Glutamatergic neuron (in vitro differentiated cells): Measurements from ENCODE around the gene THY1. TPM values are rescaled to one million over a fixed set of nuclear protein-coding genes. Genes with fewer than 3 reads are reported as not detected.
"Not testable (repeated sequence)": the region's sequence is repeated elsewhere in the genome, so short reads cannot be mapped to it uniquely, and the experiment has no call there.

Source experiments
- DNase-seq: peaks from one replicate; pipeline ENCODE4 v3.0.0; 2022
- H3K27ac Mint-ChIP-seq: one replicate; pipeline ENCODE4 v1.8.0; 2020; ENCODE audit warnings: mild to moderate bottlenecking, mixed read lengths, inconsistent platforms; ENCODE audit not compliant: unreplicated experiment
- H3K27me3 Mint-ChIP-seq: one replicate; pipeline ENCODE4 v1.8.0; 2020; ENCODE audit warnings: mild to moderate bottlenecking, moderate library complexity, mixed read lengths, inconsistent platforms; ENCODE audit not compliant: unreplicated experiment
- H3K36me3 Mint-ChIP-seq: one replicate; pipeline ENCODE4 v1.8.0; 2020; ENCODE audit warnings: mild to moderate bottlenecking, mixed read lengths, inconsistent platforms; ENCODE audit not compliant: unreplicated experiment
- H3K4me1 Mint-ChIP-seq: one replicate; pipeline ENCODE4 v1.8.0; 2020; ENCODE audit warnings: mild to moderate bottlenecking, low read depth, mixed read lengths, inconsistent platforms; ENCODE audit not compliant: unreplicated experiment
- H3K4me3 Mint-ChIP-seq: one replicate; pipeline ENCODE4 v1.8.0; 2020; ENCODE audit warnings: mild to moderate bottlenecking, mixed read lengths, inconsistent platforms; ENCODE audit not compliant: unreplicated experiment
- H3K9me3 Mint-ChIP-seq: one replicate; pipeline ENCODE4 v1.8.0; 2020; ENCODE audit warnings: mild to moderate bottlenecking, moderate library complexity, mixed read lengths, inconsistent platforms; ENCODE audit not compliant: unreplicated experiment
- CTCF ChIP-seq: fragments of 200-600 bp; sonication (generic); IDR thresholded peaks from one replicate; pipeline ENCODE4 v1.5.0; 2021; ENCODE audit not compliant: partially characterized antibody, unreplicated experiment
- total RNA-seq: library from RNA; stranded (reverse); fragmentation: NEBNext Ultra II Directional; extraction: Animal tissue kit (Norgen Biotek cat#: 25700); gene quantifications from one replicate; pipeline ENCODE4 v1.2.1, GENCODE V29; 2021; ENCODE audit not compliant: unreplicated experiment

The THY1 gene
- total RNA-seq, 1 donor from 2014 or later = 22.0 TPM

GRCh38 chr11:119388103-119388502 lies 34.9 kb downstream of the THY1 start:
- no peak overlapping the region for H3K27ac Mint-ChIP-seq
- no peaks in the 10 kb centered on the region for H3K4me1 Mint-ChIP-seq
- H3K9me3 Mint-ChIP-seq = no peaks in the 10 kb centered on the region
- no peaks in the 10 kb centered on the region for H3K36me3 Mint-ChIP-seq
- no peak for DNase-seq
- H3K4me3 Mint-ChIP-seq = no peak overlapping the region
- H3K27me3 Mint-ChIP-seq = no peaks in the 10 kb centered on the region
- no peak for TF ChIP-seq CTCF

- Mint-ChIP-seq H3K4me3 (no peak overlapping the region), H3K36me3 (no peaks in the 10 kb centered on the region), H3K4me1 (no peaks in the 10 kb centered on the region), H3K27me3 (no peaks in the 10 kb centered on the region), H3K27ac (no peak overlapping the region), H3K9me3 (no peaks in the 10 kb centered on the region)
- DNase-seq = no peak
- TF ChIP-seq CTCF = no peak
Observed at GRCh38 chr11:119384332-119384731, 38.6 kb downstream of the THY1 start.

- not testable (repeated sequence) for H3K27ac Mint-ChIP-seq, H3K4me3 Mint-ChIP-seq, H3K36me3 Mint-ChIP-seq
Observed at GRCh38 chr11:119382513-119382912, 40.5 kb downstream of the THY1 start.

GRCh38 chr11:119382101-119382500 lies 40.9 kb downstream of the THY1 start:
- H3K36me3 Mint-ChIP-seq = no peaks in the 10 kb centered on the region
- H3K9me3 Mint-ChIP-seq = no peaks in the 10 kb centered on the region
- no peaks in the 10 kb centered on the region for H3K27me3 Mint-ChIP-seq
- no peaks in the 10 kb centered on the region for H3K4me1 Mint-ChIP-seq
- H3K4me3 Mint-ChIP-seq = no peak overlapping the region
- no peak overlapping the region for H3K27ac Mint-ChIP-seq
- TF ChIP-seq CTCF = no peak
- DNase-seq = no peak

More at GRCh38 chr11:119382513-119382912, 40.5 kb downstream of the THY1 start:
- DNase-seq, H3K27me3 Mint-ChIP-seq, H3K9me3 Mint-ChIP-seq, H3K4me1 Mint-ChIP-seq: not testable (repeated sequence)

- H3K27ac Mint-ChIP-seq = peak within 1 kb of the TSS; percentile 8
Observed at GRCh38 chr11:119381181-119381988, 41.6 kb downstream of the THY1 start, which contains the start of gene USP2. Gene USP2, minus strand, starts transcription at chr11:119381690. Its CDS starts 8,210 bp downstream, at chr11:119373480.

More at GRCh38 chr11:119381181-119381988, 41.6 kb downstream of the THY1 start, which contains the start of gene USP2:
- H3K36me3 Mint-ChIP-seq = no peaks in the 10 kb centered on the region
- H3K9me3 Mint-ChIP-seq = no peaks in the 10 kb centered on the region
- peak; percentile 97 for DNase-seq
- H3K4me1 Mint-ChIP-seq = peaks cover 4% of the 10 kb centered on the region
- TF ChIP-seq CTCF = peak; percentile 88
- peaks cover 2% of the 10 kb centered on the region for H3K27me3 Mint-ChIP-seq
- no peak within 1 kb of the TSS for H3K4me3 Mint-ChIP-seq
